ENCODE measurements around the gene PARD3B.

- TF ChIP-seq CTCF (IDR thresholded peaks at IDR 0.05), result no peak
- no peak for TF ChIP-seq POLR2A (IDR thresholded peaks at IDR 0.05)
Measured at GRCh38 chr2:205352094-205352493, 806.8 kb downstream of the PARD3B start.
